Measurements from ENCODE around the gene ELMO2.

Gene ELMO2

GRCh38 chr20:46365487-46366220 is 40.8 kb downstream of the ELMO2 start:
- H3K27me3 ChIP-seq (replicated peaks in 2 of 5; ENCODE audit: control insufficient read depth in 4 of 5, insufficient read depth in 5 of 5, low read length in 4 of 5): no peaks in the 10 kb centered on the region
- ChIA-PET POLR2A (interaction anchor here (2.9 kb wide), 1 partner anchor 42 kb away, joined by 16 read pairs; the partner anchor contains the start of gene ELMO2), CTCF (interaction anchor here (1.1 to 2.1 kb wide), 4 partner anchors 17 to 72 kb away, joined by 3 to 8 read pairs (median 4); no protein-coding TSS in a partner anchor)
- 97% methylated on average over 5 of the region's 5 CpGs for WGBS (ENCODE audit: insufficient coverage)
- no peaks in the 10 kb centered on the region for H3K9me3 ChIP-seq (ENCODE audit: control extremely low read depth in 1 of 5, control insufficient read depth in 4 of 5, insufficient read depth in 2 of 5, low read depth in 1 of 5, low read length in 4 of 5)
- DNase-seq: peak in 2 of 3 donors; percentile 37 to 49
- peak overlapping the region in 2 of 7 experiments; percentile 9 to 25 for H3K4me3 ChIP-seq (ENCODE audit: control insufficient read depth in 1 of 7, extremely low read depth in 1 of 7, insufficient read depth in 4 of 7, low read depth in 2 of 7, low read length in 6 of 7)
- H3K36me3 ChIP-seq (ENCODE audit: control insufficient read depth in 4 of 4, insufficient read depth in 4 of 4, low read length in 3 of 4): peaks cover 5 to 66% (median 39%) of the 10 kb centered on the region in 4 experiments
- H3K27ac ChIP-seq (ENCODE audit: insufficient read depth in 1 of 2, low read depth in 1 of 2, low read length in 2 of 2, poor library complexity in 1 of 2, severe bottlenecking in 2 of 2): peak overlapping the region in 1 of 2 experiments; percentile 50
- peaks cover 22 to 57% (median 40%) of the 10 kb centered on the region in 4 experiments for H3K4me1 ChIP-seq (ENCODE audit: control extremely low read depth in 1 of 4, control insufficient read depth in 4 of 4, insufficient read depth in 4 of 4, low read length in 3 of 4)

DNA sequence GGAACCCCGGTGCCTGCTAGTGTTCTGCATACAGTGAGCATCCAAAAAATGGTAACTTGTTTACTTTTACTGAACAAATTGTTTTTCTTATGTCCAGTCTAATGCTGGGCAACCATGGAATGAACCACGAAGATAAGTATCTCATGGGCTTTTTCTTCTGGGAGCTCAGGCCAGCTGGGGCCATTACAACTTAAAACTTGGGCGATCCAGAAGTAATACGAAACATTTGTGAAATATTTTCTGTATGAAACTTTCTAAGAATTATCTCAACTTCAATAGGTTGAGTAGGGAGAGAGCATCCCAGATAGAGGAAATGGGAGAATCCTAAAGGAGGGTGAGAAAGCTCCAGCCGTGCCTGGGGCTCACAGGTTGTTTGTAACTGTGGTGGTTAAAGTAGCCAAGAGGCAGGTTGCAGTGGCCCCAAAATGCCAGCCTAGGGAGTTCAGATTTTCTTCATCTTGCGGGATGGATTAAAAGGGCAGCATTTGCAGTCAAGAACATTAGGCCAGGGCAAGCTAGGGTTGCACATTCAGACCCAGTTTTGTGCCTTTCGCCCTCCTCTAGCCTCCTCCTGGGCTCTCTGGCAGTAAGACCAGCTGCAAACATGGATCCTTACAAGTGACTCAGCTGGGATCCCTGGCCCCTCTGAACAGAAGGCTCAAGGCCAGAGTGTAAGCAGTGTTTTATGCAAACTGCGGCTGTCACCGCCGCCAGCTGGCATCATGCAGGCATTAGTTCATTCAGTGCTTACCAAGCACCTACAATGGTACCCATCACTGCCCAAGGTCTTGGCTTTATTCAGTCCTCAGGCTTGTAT is 41.5 kb downstream of the ELMO2 start:
- Histone ChIP-seq H3K36me3 (ENCODE audit: control insufficient read depth in 4 of 4, insufficient read depth in 4 of 4, low read length in 3 of 4) (peaks cover 5 to 61% (median 33%) of the 10 kb centered on the region in 4 experiments), H3K4me3 (ENCODE audit: control insufficient read depth in 1 of 7, extremely low read depth in 1 of 7, insufficient read depth in 4 of 7, low read depth in 2 of 7, low read length in 6 of 7) (peak overlapping the region; percentile 12 to 93 (median 77)), H3K9me3 (ENCODE audit: control extremely low read depth in 1 of 5, control insufficient read depth in 4 of 5, insufficient read depth in 2 of 5, low read depth in 1 of 5, low read length in 4 of 5) (no peaks in the 10 kb centered on the region), H3K27ac (ENCODE audit: insufficient read depth in 1 of 2, low read depth in 1 of 2, low read length in 2 of 2, poor library complexity in 1 of 2, severe bottlenecking in 2 of 2) (peak overlapping the region in 1 of 2 experiments; percentile 98), H3K4me1 (ENCODE audit: control extremely low read depth in 1 of 4, control insufficient read depth in 4 of 4, insufficient read depth in 4 of 4, low read length in 3 of 4) (peaks cover 22 to 62% (median 44%) of the 10 kb centered on the region in 4 experiments), H3K27me3 (replicated peaks in 2 of 5; ENCODE audit: control insufficient read depth in 4 of 5, insufficient read depth in 5 of 5, low read length in 4 of 5) (no peaks in the 10 kb centered on the region)
- no peak for DNase-seq
- POLR2A ChIA-PET: interaction anchor here (0.6 to 2.9 kb wide), 4 partner anchors 14 to 58 kb away, joined by 4 to 16 read pairs (median 5); partner anchors contain the start of gene ELMO2
- CTCF ChIA-PET: interaction anchor here (1.1 to 2.1 kb wide), 4 partner anchors 11 to 73 kb away, joined by 3 to 8 read pairs (median 4); no protein-coding TSS in a partner anchor
- 77% methylated on average over 9 of the region's 10 CpGs for WGBS (ENCODE audit: insufficient coverage)

DNA sequence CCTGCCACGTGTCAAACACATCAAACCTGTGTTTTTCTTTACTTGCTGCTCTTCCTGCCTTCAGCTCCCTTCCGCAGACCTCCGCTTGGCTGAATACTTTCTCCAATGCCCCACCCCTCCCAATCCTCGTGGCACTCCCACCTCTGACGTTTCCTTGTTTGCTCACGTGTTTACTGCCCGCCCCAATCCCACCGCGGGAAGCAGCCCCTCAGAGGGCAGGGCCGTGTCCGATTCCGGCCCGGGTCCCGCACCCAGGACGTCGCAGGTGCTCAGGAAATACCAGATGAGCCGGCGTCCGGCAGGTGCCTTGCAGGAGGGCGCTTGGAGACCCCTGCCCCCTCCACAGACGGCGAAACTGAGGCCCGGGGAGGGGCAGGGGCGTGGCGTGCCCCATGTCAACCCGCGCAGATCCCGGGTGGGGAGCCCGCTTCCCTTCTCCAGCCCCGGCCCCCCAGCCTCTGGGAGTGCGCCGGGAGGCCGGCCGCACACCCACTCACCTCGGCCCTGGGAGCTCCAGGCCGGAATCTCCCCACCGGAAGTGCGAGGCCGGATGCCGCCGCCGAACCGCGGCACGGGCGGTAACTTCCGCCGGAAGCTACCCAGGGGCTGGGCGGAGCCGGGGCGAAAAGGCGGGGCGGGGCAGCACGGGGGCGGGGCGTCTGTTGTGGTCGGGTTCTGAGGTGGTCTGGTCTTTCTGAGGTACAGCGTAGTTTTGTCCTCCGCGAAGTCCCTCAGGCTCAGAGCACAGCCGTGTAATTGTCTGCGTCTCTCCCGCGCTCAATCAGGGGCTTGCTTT is 42.3 kb downstream of the ELMO2 start:
- H3K4me1 ChIP-seq (ENCODE audit: control extremely low read depth in 1 of 4, control insufficient read depth in 4 of 4, insufficient read depth in 4 of 4, low read length in 3 of 4): peaks cover 27 to 70% (median 52%) of the 10 kb centered on the region in 4 experiments
- no peaks in the 10 kb centered on the region for H3K9me3 ChIP-seq (ENCODE audit: control extremely low read depth in 1 of 5, control insufficient read depth in 4 of 5, insufficient read depth in 2 of 5, low read depth in 1 of 5, low read length in 4 of 5)
- no peaks in the 10 kb centered on the region for H3K27me3 ChIP-seq (replicated peaks in 2 of 5; ENCODE audit: control insufficient read depth in 4 of 5, insufficient read depth in 5 of 5, low read length in 4 of 5)
- peak overlapping the region; percentile 98 for H3K27ac ChIP-seq (ENCODE audit: insufficient read depth in 1 of 2, low read depth in 1 of 2, low read length in 2 of 2, poor library complexity in 1 of 2, severe bottlenecking in 2 of 2)
- H3K36me3 ChIP-seq (ENCODE audit: control insufficient read depth in 4 of 4, insufficient read depth in 4 of 4, low read length in 3 of 4): peaks cover 5 to 54% (median 28%) of the 10 kb centered on the region in 4 experiments
- ChIA-PET CTCF (interaction anchor here (1.4 to 2.1 kb wide), 3 partner anchors 12 to 20 kb away, joined by 3 to 8 read pairs (median 4); no protein-coding TSS in a partner anchor), POLR2A (interaction anchor here (0.6 to 2.9 kb wide), 5 partner anchors 15 to 57 kb away, joined by 3 to 16 read pairs (median 4); partner anchors contain the start of gene ELMO2)
- peak; percentile 88 to 92 (median 91) for DNase-seq
- WGBS (ENCODE audit: insufficient coverage): 0% methylated on average over 44 of the region's 64 CpGs
- peak overlapping the region; percentile 65 to 93 (median 87) for H3K4me3 ChIP-seq (ENCODE audit: control insufficient read depth in 1 of 7, extremely low read depth in 1 of 7, insufficient read depth in 4 of 7, low read depth in 2 of 7, low read length in 6 of 7)

DNA sequence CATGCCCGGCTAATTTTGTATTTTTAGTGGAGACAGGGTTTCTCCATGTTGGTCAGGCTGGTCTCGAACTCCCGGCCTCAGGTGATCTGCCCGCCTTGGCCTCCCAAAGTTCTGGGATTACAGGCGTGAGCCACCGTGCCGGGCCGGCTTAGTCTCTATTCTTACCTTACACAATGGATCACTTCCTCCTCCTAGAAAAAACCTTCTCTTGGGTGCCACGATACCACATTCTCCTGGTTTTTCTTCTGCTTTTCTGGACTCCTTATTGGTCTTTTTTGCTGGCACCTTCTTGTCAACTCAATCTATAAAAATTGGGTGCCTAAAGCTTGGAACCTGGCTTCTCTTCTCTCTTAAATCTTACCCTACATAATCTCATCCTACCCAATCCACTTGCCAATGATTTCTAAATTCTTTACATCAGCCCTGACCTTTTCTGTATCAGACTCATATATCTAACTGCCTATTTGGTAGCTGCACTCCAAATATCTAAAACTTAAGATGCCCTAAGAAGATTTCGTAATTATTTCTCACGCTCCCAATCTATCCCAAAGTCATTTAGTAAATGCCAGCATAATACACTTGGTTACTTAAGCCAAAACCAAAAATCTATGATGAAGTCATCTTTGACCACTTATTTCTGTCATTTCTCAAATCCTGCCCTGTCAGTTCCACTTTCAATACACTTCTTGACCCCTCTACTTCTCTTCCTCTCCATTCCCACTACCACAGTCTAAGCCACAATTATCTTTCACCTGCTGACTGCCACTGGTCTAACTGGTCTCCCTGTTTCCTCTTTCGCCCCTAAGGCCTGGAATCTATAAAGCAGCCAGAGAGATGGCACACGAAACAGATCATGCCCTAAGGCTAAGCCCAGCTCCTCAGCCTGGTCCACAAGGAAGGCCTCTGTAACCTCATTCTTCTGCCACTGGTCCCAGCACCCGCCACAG is 43.2 kb downstream of the ELMO2 start:
- Histone ChIP-seq H3K27me3 (replicated peaks in 2 of 5; ENCODE audit: control insufficient read depth in 4 of 5, insufficient read depth in 5 of 5, low read length in 4 of 5) (no peaks in the 10 kb centered on the region), H3K27ac (ENCODE audit: insufficient read depth in 1 of 2, low read depth in 1 of 2, low read length in 2 of 2, poor library complexity in 1 of 2, severe bottlenecking in 2 of 2) (peak overlapping the region; percentile 98), H3K9me3 (ENCODE audit: control extremely low read depth in 1 of 5, control insufficient read depth in 4 of 5, insufficient read depth in 2 of 5, low read depth in 1 of 5, low read length in 4 of 5) (no peaks in the 10 kb centered on the region), H3K36me3 (ENCODE audit: control insufficient read depth in 4 of 4, insufficient read depth in 4 of 4, low read length in 3 of 4) (peaks cover 3 to 53% (median 23%) of the 10 kb centered on the region in 4 experiments), H3K4me3 (ENCODE audit: control insufficient read depth in 1 of 7, extremely low read depth in 1 of 7, insufficient read depth in 4 of 7, low read depth in 2 of 7, low read length in 6 of 7) (peak overlapping the region; percentile 65 to 93 (median 87)), H3K4me1 (ENCODE audit: control extremely low read depth in 1 of 4, control insufficient read depth in 4 of 4, insufficient read depth in 4 of 4, low read length in 3 of 4) (peaks cover 27 to 76% (median 58%) of the 10 kb centered on the region in 4 experiments)
- 71% methylated on average over 12 of the region's 14 CpGs for WGBS (ENCODE audit: insufficient coverage)
- ChIA-PET POLR2A (interaction anchor here (1.1 to 2.9 kb wide), 2 partner anchors 32 to 44 kb away, joined by 3 to 16 read pairs; partner anchors contain the start of gene ELMO2), CTCF (interaction anchor here (1.4 kb wide), 1 partner anchor 13 kb away, joined by 4 read pairs; no protein-coding TSS in a partner anchor)
- DNase-seq: no peak

DNA sequence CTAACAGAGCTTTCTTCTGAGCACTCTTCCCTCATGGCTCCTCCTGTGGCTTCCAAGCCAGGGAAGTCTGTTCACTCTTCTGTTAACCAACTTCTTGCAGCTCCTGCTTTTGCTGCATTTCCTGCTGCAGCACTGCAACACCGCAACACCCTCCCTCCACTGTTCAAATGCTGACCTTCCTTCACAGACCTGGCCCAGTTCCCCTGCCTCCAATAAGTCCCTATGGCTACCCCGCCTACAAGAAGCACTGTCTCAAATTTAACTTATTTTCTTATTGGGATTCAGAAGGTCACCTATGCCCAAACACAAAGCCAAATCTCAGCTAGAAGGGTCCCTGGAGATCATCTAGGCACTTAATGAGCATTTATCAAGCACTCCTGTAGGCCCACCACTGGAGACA is 44.6 kb downstream of the ELMO2 start:
- Histone ChIP-seq H3K9me3 (ENCODE audit: control extremely low read depth in 1 of 5, control insufficient read depth in 4 of 5, insufficient read depth in 2 of 5, low read depth in 1 of 5, low read length in 4 of 5) (no peaks in the 10 kb centered on the region), H3K4me1 (ENCODE audit: control extremely low read depth in 1 of 4, control insufficient read depth in 4 of 4, insufficient read depth in 4 of 4, low read length in 3 of 4) (peaks cover 27 to 90% (median 69%) of the 10 kb centered on the region in 4 experiments), H3K27me3 (replicated peaks in 2 of 5; ENCODE audit: control insufficient read depth in 4 of 5, insufficient read depth in 5 of 5, low read length in 4 of 5) (no peaks in the 10 kb centered on the region), H3K27ac (ENCODE audit: insufficient read depth in 1 of 2, low read depth in 1 of 2, low read length in 2 of 2, poor library complexity in 1 of 2, severe bottlenecking in 2 of 2) (no peak overlapping the region), H3K36me3 (ENCODE audit: control insufficient read depth in 4 of 4, insufficient read depth in 4 of 4, low read length in 3 of 4) (peaks cover 3 to 42% (median 16%) of the 10 kb centered on the region in 4 experiments), H3K4me3 (ENCODE audit: control insufficient read depth in 1 of 7, extremely low read depth in 1 of 7, insufficient read depth in 4 of 7, low read depth in 2 of 7, low read length in 6 of 7) (no peak overlapping the region)
- no CpG with 5 or more reads among the region's 2 CpGs for WGBS (ENCODE audit: insufficient coverage)
- DNase-seq: no peak
- ChIA-PET POLR2A (no interaction called here), CTCF (interaction anchor here (0.9 to 1.4 kb wide), 3 partner anchors 12 to 47 kb away, joined by 3 to 5 read pairs (median 3); no protein-coding TSS in a partner anchor)

Measured in common myeloid progenitor, CD34-positive (primary cell).